Gastrocnemius medialis (tissue), 4 donors: ENCODE data around the gene TEN1. TPM values are rescaled to one million over a fixed set of nuclear protein-coding genes. Genes with fewer than 3 reads are reported as not detected.

Source experiments
- ATAC-seq, 2 donors: fragments of 150-250 bp; one replicate each; pipeline ENCODE4 v1.9.1; 2016
- DNase-seq, 2 donors: peaks; one replicate each; pipeline ENCODE4 v3.0.0-alpha.2; 2019
- H3K27ac ChIP-seq, 4 donors: fragments of 200-600 bp; sonication (generic); 1 replicate in 1 of 4; 2 replicates in 3 of 4; pipeline ENCODE4 v1.5.1; 2016 to 2018; ENCODE audit warnings: mild to moderate bottlenecking in 2 of 4, moderate library complexity in 1 of 4
- H3K27me3 ChIP-seq, 3 donors: fragments of 200-600 bp; sonication (generic) in 2 of 3; 1 replicate in 1 of 3; 2 replicates in 2 of 3; pipeline versions ENCODE4 v1.5.1 to v1.6.0; 2016 to 2019; ENCODE audit warnings: mild to moderate bottlenecking in 1 of 3, moderate library complexity in 1 of 3
- H3K36me3 ChIP-seq, 2 donors: fragments of 200-600 bp; sonication (generic) in 1 of 2; one replicate each; pipeline ENCODE4 v1.5.1; 2017 to 2018
- H3K4me1 ChIP-seq, 2 donors: fragments of 200-600 bp; sonication (generic) in 1 of 2; one replicate each; pipeline ENCODE4 v1.5.1; 2016 to 2017; ENCODE audit warnings: mild to moderate bottlenecking in 2 of 2
- H3K4me3 ChIP-seq, 4 donors: fragments of 200-600 bp; sonication (generic) in 3 of 4; 1 replicate in 1 of 4; 2 replicates in 3 of 4; pipeline ENCODE4 v1.5.1; 2016 to 2019; ENCODE audit warnings: mild to moderate bottlenecking in 2 of 4
- H3K9me3 ChIP-seq, 3 donors: fragments of 200-600 bp; sonication (generic) in 2 of 3; 1 replicate in 1 of 3; 2 replicates in 2 of 3; pipeline ENCODE4 v1.5.1; 2016 to 2019
- CTCF ChIP-seq, 5 experiments: fragments of 450-650 bp in 3 of 5; fragments of 200-600 bp in 2 of 5; sonication (generic) in 2 of 5; IDR thresholded peaks in 4 of 5; conservative IDR thresholded peaks in 1 of 5; 1 replicate in 4 of 5; 2 replicates in 1 of 5; pipeline ENCODE4 v1.5.1; 2016 to 2019; ENCODE audit warnings: antibody characterized with exemption in 5 of 5, mild to moderate bottlenecking in 3 of 5, moderate library complexity in 3 of 5
- POLR2A ChIP-seq, 2 donors: fragments of 450-650 bp; IDR thresholded peaks; one replicate each; pipeline ENCODE4 v1.6.1; 2017; ENCODE audit warnings: antibody characterized with exemption in 2 of 2, mild to moderate bottlenecking in 2 of 2, moderate library complexity in 2 of 2
- in situ Hi-C, 4 donors: fragments of 200-750 bp; cut with MboI; loops; one replicate each; pipeline versions ENCODE4 v1.15.0 to v1.8.0; 2017; ENCODE audit warnings: low sequenced_read_pairs in 4 of 4
- intact Hi-C: fragments of 100-400 bp; cut with DNase I; formaldehyde crosslinking; loops from one replicate; pipeline ENCODE4 v1.15.1; 2023; ENCODE audit warnings: low total_unique reads
- total RNA-seq, 4 donors: library from RNA; depleted of rRNA; stranded (reverse); fragments of >200 nt; gene quantifications; one replicate each; pipeline versions ENCODE4 v1.1.0 to v1.2.3, GENCODE V29; 2016

TEN1 gene
- total RNA-seq, 4 donors from 2014 or later, result 4.2 to 9.2 (median 6.8) TPM

- no peak for ATAC-seq
- Histone ChIP-seq H3K27me3 (no peaks in the 10 kb centered on the region), H3K4me1 (peaks cover 0 to 3% of the 10 kb centered on the region in 2 donors), H3K27ac (no peak overlapping the region), H3K4me3 (no peak overlapping the region), H3K9me3 (no peaks in the 10 kb centered on the region), H3K36me3 (no peaks in the 10 kb centered on the region)
- intact Hi-C loops (no loop called here), in situ Hi-C loops (loop anchor here in 1 of 4 donors (10.0 kb wide), 1 partner anchor 276 kb away; no protein-coding TSS in a partner anchor)
- DNase-seq, result no peak
- no peak for TF ChIP-seq CTCF (IDR thresholded peaks at IDR 0.05 in 4 of 5, conservative IDR thresholded peaks at IDR 0.05 in 1 of 5)
- TF ChIP-seq POLR2A (IDR thresholded peaks at IDR 0.05), result no peak
These were observed 39.8 kb downstream of the TEN1 start for GRCh38 chr17:76018801-76019200.

GRCh38 chr17:76019833-76020467, 40.9 kb downstream of the TEN1 start:
- no peaks in the 10 kb centered on the region for H3K36me3 ChIP-seq
- DNase-seq (no peak), ATAC-seq (no peak)
- no peaks in the 10 kb centered on the region for H3K4me1 ChIP-seq
- no peak for TF ChIP-seq POLR2A (IDR thresholded peaks at IDR 0.05)
- no peak for TF ChIP-seq CTCF (IDR thresholded peaks at IDR 0.05 in 4 of 5, conservative IDR thresholded peaks at IDR 0.05 in 1 of 5)
- intact Hi-C loops (no loop called here), in situ Hi-C loops (loop anchor here in 1 of 4 donors (10.0 kb wide), 1 partner anchor 275 kb away; no protein-coding TSS in a partner anchor)
- no peaks in the 10 kb centered on the region for H3K27me3 ChIP-seq
- no peaks in the 10 kb centered on the region for H3K9me3 ChIP-seq
- no peak overlapping the region for H3K27ac ChIP-seq
- H3K4me3 ChIP-seq, result no peak overlapping the region

- in situ Hi-C loops (no loop called here), intact Hi-C loops (no loop called here)
- H3K36me3 ChIP-seq, result no peaks in the 10 kb centered on the region
- H3K4me3 ChIP-seq, result no peak overlapping the region
- no peak for TF ChIP-seq CTCF (IDR thresholded peaks at IDR 0.05 in 4 of 5, conservative IDR thresholded peaks at IDR 0.05 in 1 of 5)
- TF ChIP-seq POLR2A (IDR thresholded peaks at IDR 0.05), result no peak
- no peak overlapping the region for H3K27ac ChIP-seq
- H3K9me3 ChIP-seq, result no peaks in the 10 kb centered on the region
- H3K4me1 ChIP-seq, result no peaks in the 10 kb centered on the region
- DNase-seq (no peak), ATAC-seq (no peak)
- no peaks in the 10 kb centered on the region for H3K27me3 ChIP-seq
These were observed 43.2 kb downstream of the TEN1 start for GRCh38 chr17:76022285-76022684.

GRCh38 chr17:76022973-76023899, 44.2 kb downstream of the TEN1 start:
- Histone ChIP-seq H3K4me3 (no peak overlapping the region), H3K27me3 (no peaks in the 10 kb centered on the region), H3K36me3 (no peaks in the 10 kb centered on the region), H3K4me1 (no peaks in the 10 kb centered on the region), H3K9me3 (no peaks in the 10 kb centered on the region), H3K27ac (no peak overlapping the region)
- in situ Hi-C loops (no loop called here), intact Hi-C loops (no loop called here)
- no peak for ATAC-seq
- TF ChIP-seq CTCF (IDR thresholded peaks at IDR 0.05 in 4 of 5, conservative IDR thresholded peaks at IDR 0.05 in 1 of 5) (no peak), POLR2A (IDR thresholded peaks at IDR 0.05) (no peak)
- DNase-seq, result no peak
